Adrenal gland (tissue), 12 donors: ENCODE results near the gene SINHCAF. TPM values are rescaled to one million over a fixed set of nuclear protein-coding genes. Genes with fewer than 3 reads are reported as not detected.

ENCODE experiments used
- DNase-seq, 7 donors: peaks; one replicate each; pipeline ENCODE4 v3.0.0-alpha.2; 2019 to 2020
- H3K27ac ChIP-seq, 5 donors: fragments of 200-600 bp; sonication (generic) in 4 of 5; 1 replicate in 3 of 5; 2 replicates in 2 of 5; pipeline versions ENCODE4 v1.5.1 to v1.8.0; 2016 to 2020; ENCODE audit warnings: mild to moderate bottlenecking in 1 of 5
- H3K27me3 ChIP-seq: fragments of 200-600 bp; 2 replicates; pipeline ENCODE4 v1.8.0; 2021
- H3K36me3 ChIP-seq, 2 donors: fragments of 200-600 bp; replicated peaks in 1 of 2; 1 replicate in 1 of 2; 2 replicates in 1 of 2; pipeline versions ENCODE4 v1.5.1 to v1.8.0; 2018 to 2022
- H3K4me1 ChIP-seq, 2 donors: fragments of 200-600 bp; replicated peaks in 1 of 2; 1 replicate in 1 of 2; 2 replicates in 1 of 2; pipeline versions ENCODE4 v1.5.1 to v1.8.0; 2018 to 2021
- H3K4me3 ChIP-seq, 4 donors: fragments of 200-600 bp; sonication (generic) in 3 of 4; one replicate each; pipeline ENCODE4 v1.5.1; 2016 to 2018
- H3K9me3 ChIP-seq, 3 donors: fragments of 200-600 bp; sonication (generic) in 1 of 3; replicated peaks in 1 of 3; 1 replicate in 2 of 3; 2 replicates in 1 of 3; pipeline versions ENCODE4 v1.5.1 to v1.8.0; 2016 to 2021
- CTCF ChIP-seq, 6 experiments: fragments of 450-650 bp in 4 of 6; fragments of 200-600 bp in 2 of 6; sonication (generic) in 1 of 6; IDR thresholded peaks; 1 replicate in 5 of 6; 2 replicates in 1 of 6; pipeline versions ENCODE4 v1.5.1 to v1.8.0; 2016 to 2021; ENCODE audit warnings: antibody characterized with exemption in 6 of 6, mild to moderate bottlenecking in 2 of 6, moderate library complexity in 1 of 6
- POLR2A ChIP-seq, 2 donors: fragments of 450-650 bp; IDR thresholded peaks; one replicate each; pipeline ENCODE4 v1.6.1; 2017; ENCODE audit warnings: antibody characterized with exemption in 2 of 2, mild to moderate bottlenecking in 2 of 2, moderate library complexity in 1 of 2
- WGBS, 4 donors: extraction: QIAGEN DNeasy Blood & Tissue Kit in 2 of 4; methylation state at CpG; one replicate each; pipeline versions ENCODE4 v1.1.5 to v1.1.7; 2013 to 2017; 5-methylcytosine and 5-hydroxymethylcytosine counted together
- intact Hi-C, 2 donors: fragments of 100-400 bp; cut with DNase I; formaldehyde crosslinking; loops; one replicate each; pipeline versions ENCODE4 v1.14.1 to v1.15.0; 2022 to 2023
- polyA plus RNA-seq, 3 donors: library from polyadenylated mRNA; stranded (reverse); fragments of 200-250 nt in 2 of 3; fragments of 350-450 nt in 1 of 3; fragmentation: Illumina TruSeq in 1 of 3; extraction: RNeasy Lipid Tissue Mini Kit (QIAGEN cat#74804) in 1 of 3; gene quantifications; one replicate each; pipeline ENCODE4 v1.2.3, GENCODE V29; 2013 to 2014
- total RNA-seq, 9 donors: library from RNA; depleted of rRNA in 4 of 9; stranded (reverse); fragments of >200 nt in 4 of 9; fragments of 120-200 nt in 1 of 9; fragmentation: NEBNext Ultra II Directional in 1 of 9; extraction: Animal tissue kit (Norgen Biotek cat#: 25700) in 1 of 9; gene quantifications; one replicate each; pipeline versions ENCODE4 v1.1.0 to v1.2.4, GENCODE V29; 2013 to 2023
- donor health status: healthy with polysubstance abuse.
- donor health status: Bipolar disorder and iron deficiency.
- donor health status: DM: yes; HTN: yes; CAD: no.
- donor health status: DM: no; HTN: no; CAD: no.
- donor health status: DM: no; HTN: no; CAD: no.
- donor health status: DM: yes; HTN: yes; CAD: no.

Gene SINHCAF
- total and polyA plus RNA-seq, 12 donors, result 12.5 to 69.4 (median 27.1) TPM

GRCh38 chr12:31303466-31303865 is 22.5 kb downstream of the SINHCAF start:
- Histone ChIP-seq H3K27me3 (no peaks in the 10 kb centered on the region), H3K4me1 (peaks cover 0 to 6% of the 10 kb centered on the region in 2 donors), H3K9me3 (no peaks in the 10 kb centered on the region), H3K4me3 (no peak overlapping the region), H3K36me3 (peaks cover 0 to 3% of the 10 kb centered on the region in 2 donors), H3K27ac (no peak overlapping the region)
- 95 to 98% (median 96%) methylated on average over 5 of the region's 5 CpGs for WGBS, 4 donors
- intact Hi-C loops, result no loop called here
- TF ChIP-seq CTCF (IDR thresholded peaks at IDR 0.05) (no peak), POLR2A (IDR thresholded peaks at IDR 0.05) (no peak)
- no peak for DNase-seq

GRCh38 chr12:31301311-31301710 is 24.6 kb downstream of the SINHCAF start:
- TF ChIP-seq CTCF (IDR thresholded peaks at IDR 0.05) (no peak), POLR2A (IDR thresholded peaks at IDR 0.05) (no peak)
- no peak overlapping the region for H3K4me3 ChIP-seq
- intact Hi-C loops, result no loop called here
- no peaks in the 10 kb centered on the region for H3K9me3 ChIP-seq
- WGBS, 4 donors, result 89 to 97% (median 94%) methylated on average over 2 of the region's 2 CpGs
- H3K36me3 ChIP-seq, result peaks cover 0 to 9% of the 10 kb centered on the region in 2 donors
- H3K27me3 ChIP-seq, result no peaks in the 10 kb centered on the region
- DNase-seq, result no peak
- no peak overlapping the region for H3K27ac ChIP-seq
- H3K4me1 ChIP-seq, result no peaks in the 10 kb centered on the region

- intact Hi-C loops, result no loop called here
- Histone ChIP-seq H3K27ac (no peak overlapping the region), H3K27me3 (no peaks in the 10 kb centered on the region), H3K4me3 (no peak overlapping the region), H3K4me1 (no peaks in the 10 kb centered on the region), H3K36me3 (peaks cover 0 to 12% of the 10 kb centered on the region in 2 donors), H3K9me3 (no peaks in the 10 kb centered on the region)
- TF ChIP-seq POLR2A (IDR thresholded peaks at IDR 0.05), result no peak
- TF ChIP-seq CTCF (IDR thresholded peaks at IDR 0.05), result no peak
- WGBS, 4 donors, result 85 to 96% (median 87%) methylated on average over 3 of the region's 3 CpGs
- no peak for DNase-seq
Measured at GRCh38 chr12:31300783-31301182, 25.2 kb downstream of the SINHCAF start.

GRCh38 chr12:31300341-31300740 is 25.6 kb downstream of the SINHCAF start:
- intact Hi-C loops, result no loop called here
- no peak for DNase-seq
- H3K4me3 ChIP-seq, result no peak overlapping the region
- H3K36me3 ChIP-seq, result peaks cover 0 to 16% of the 10 kb centered on the region in 2 donors
- 77 to 94% (median 88%) methylated on average over 1 of the region's 1 CpG for WGBS, 4 donors
- TF ChIP-seq CTCF (IDR thresholded peaks at IDR 0.05), result no peak
- no peak for TF ChIP-seq POLR2A (IDR thresholded peaks at IDR 0.05)
- no peaks in the 10 kb centered on the region for H3K9me3 ChIP-seq
- no peak overlapping the region for H3K27ac ChIP-seq
- no peaks in the 10 kb centered on the region for H3K27me3 ChIP-seq
- no peaks in the 10 kb centered on the region for H3K4me1 ChIP-seq
